ENCODE measurements around the gene KIRREL3. TPM values are rescaled to one million over a fixed set of nuclear protein-coding genes. Genes with fewer than 3 reads are reported as not detected.

Gene KIRREL3
- total RNA-seq, 2 donors from 2014 or later, result 0.61 to 0.64 TPM

- H3K9ac ChIP-seq (ENCODE audit: low read depth in 2 of 2, low read length in 2 of 2), result no peak overlapping the region
Measured at GRCh38 chr11:126438691-126439090, 561.9 kb downstream of the KIRREL3 start.

GRCh38 chr11:126438272-126438671, 562.3 kb downstream of the KIRREL3 start:
- Histone ChIP-seq H3K9ac (ENCODE audit: low read depth in 2 of 2, low read length in 2 of 2) (no peak overlapping the region), H3K9me3 (no peaks in the 10 kb centered on the region), H3K27ac (no peak overlapping the region), H3K27me3 (no peaks in the 10 kb centered on the region), H3K4me3 (no peak overlapping the region), H3K36me3 (no peaks in the 10 kb centered on the region), H3K4me1 (no peaks in the 10 kb centered on the region)
- DNase-seq, result no peak
- intact Hi-C loops (cut with DNase I), result loop anchor here (10.0 kb wide), 1 partner anchor 123 kb away; no protein-coding TSS in a partner anchor
- TF ChIP-seq CTCF (IDR thresholded peaks at IDR 0.05), result no peak

More at GRCh38 chr11:126438691-126439090, 561.9 kb downstream of the KIRREL3 start:
- Histone ChIP-seq H3K4me1 (no peaks in the 10 kb centered on the region), H3K4me3 (no peak overlapping the region), H3K9me3 (no peaks in the 10 kb centered on the region), H3K36me3 (no peaks in the 10 kb centered on the region), H3K27ac (no peak overlapping the region), H3K27me3 (no peaks in the 10 kb centered on the region)
- intact Hi-C loops (cut with DNase I), result loop anchor here (10.0 kb wide), 1 partner anchor 124 kb away; no protein-coding TSS in a partner anchor
- TF ChIP-seq CTCF (IDR thresholded peaks at IDR 0.05), result no peak
- DNase-seq, result no peak

GRCh38 chr11:126437731-126438130, 562.8 kb downstream of the KIRREL3 start:
- Histone ChIP-seq H3K27ac (no peak overlapping the region), H3K9ac (ENCODE audit: low read depth in 2 of 2, low read length in 2 of 2) (no peak overlapping the region), H3K36me3 (no peaks in the 10 kb centered on the region), H3K4me1 (no peaks in the 10 kb centered on the region), H3K4me3 (no peak overlapping the region), H3K9me3 (no peaks in the 10 kb centered on the region), H3K27me3 (no peaks in the 10 kb centered on the region)
- TF ChIP-seq CTCF (IDR thresholded peaks at IDR 0.05), result no peak
- no peak for DNase-seq
- intact Hi-C loops (cut with DNase I), result loop anchor here (10.0 kb wide), 1 partner anchor 123 kb away; no protein-coding TSS in a partner anchor

GRCh38 chr11:126436209-126436755, 564.3 kb downstream of the KIRREL3 start:
- peaks cover 12% of the 10 kb centered on the region for H3K4me1 ChIP-seq
- H3K27me3 ChIP-seq, result no peaks in the 10 kb centered on the region
- no peak overlapping the region for H3K9ac ChIP-seq (ENCODE audit: low read depth in 2 of 2, low read length in 2 of 2)
- no peak for TF ChIP-seq CTCF (IDR thresholded peaks at IDR 0.05)
- no peak overlapping the region for H3K27ac ChIP-seq
- H3K9me3 ChIP-seq, result no peaks in the 10 kb centered on the region
- no peak overlapping the region for H3K4me3 ChIP-seq
- intact Hi-C loops (cut with DNase I), result loop anchor here (10.0 kb wide), 1 partner anchor 121 kb away; no protein-coding TSS in a partner anchor
- DNase-seq, result no peak
- no peaks in the 10 kb centered on the region for H3K36me3 ChIP-seq

GRCh38 chr11:126434950-126435335, 565.6 kb downstream of the KIRREL3 start:
- TF ChIP-seq CTCF (IDR thresholded peaks at IDR 0.05), result no peak
- peaks cover 14% of the 10 kb centered on the region for H3K4me1 ChIP-seq
- H3K4me3 ChIP-seq, result no peak overlapping the region
- H3K27me3 ChIP-seq, result no peaks in the 10 kb centered on the region
- no peaks in the 10 kb centered on the region for H3K9me3 ChIP-seq
- no peak overlapping the region for H3K9ac ChIP-seq (ENCODE audit: low read depth in 2 of 2, low read length in 2 of 2)
- no peak overlapping the region for H3K27ac ChIP-seq
- intact Hi-C loops (cut with DNase I), result loop anchor here (10.0 kb wide), 1 partner anchor 120 kb away; no protein-coding TSS in a partner anchor
- DNase-seq, result no peak
- no peaks in the 10 kb centered on the region for H3K36me3 ChIP-seq
